Measurements from ENCODE around the gene OR56A1.

Gene OR56A1

GRCh38 chr11:5986885-5987284 is 43.7 kb downstream of the OR56A1 start, which contains the start of gene OR52L1:
Gene OR52L1 (minus strand): TSS chr11:5986985. CDS start chr11:5986930, 55 bp downstream.
- DNase-seq, result no peak

GRCh38 chr11:5983443-5983842 is 47.1 kb downstream of the OR56A1 start:
- no peak for DNase-seq

- no peak for DNase-seq
Observed at GRCh38 chr11:5973530-5973929, 57.0 kb downstream of the OR56A1 start.
